A673 (cell line): Measurements from ENCODE around the gene NOX3. TPM values are rescaled to one million over a fixed set of nuclear protein-coding genes. Genes with fewer than 3 reads are reported as not detected.

Experiments used
- BruUV-seq: library from RNA; stranded (reverse); fragments of 400-500 nt; replicated peaks from 2 replicates; lab custom pipeline; 2021; lab: Mats Ljungman, UMichigan
- CTCF ChIA-PET: fragments of 300-600 bp; sonication (Branson Sonifier 250); formaldehyde crosslinking; loops from one replicate; lab custom pipeline; 2022; ENCODE audit warnings: antibody characterized with exemption; lab: Charles Lee
- POLR2A ChIA-PET: fragments of 300-600 bp; sonication (Branson Sonifier 250); formaldehyde crosslinking; loops from one replicate; lab custom pipeline; 2022; ENCODE audit warnings: antibody characterized with exemption; ENCODE audit not compliant: low non-redundant PET; lab: Charles Lee
- DNase-seq: peaks from one replicate; pipeline ENCODE4 v3.0.0-alpha.2; 2015; ENCODE audit warnings: low spot score
- H3K27ac ChIP-seq: fragments of 200-600 bp; sonication (generic); 2 replicates; pipeline ENCODE4 v1.5.1; 2016; ENCODE audit warnings: mixed run types, low read depth, mild to moderate bottlenecking, mixed read lengths, antibody characterized with exemption, low read length; ENCODE audit not compliant: poor library complexity, severe bottlenecking
- H3K27me3 ChIP-seq: fragments of 200-600 bp; sonication (generic); replicated peaks from 2 replicates; pipeline ENCODE4 v1.6.1; 2017; ENCODE audit warnings: mixed run types, low read depth, mild to moderate bottlenecking, mixed read lengths, antibody characterized with exemption, low read length; ENCODE audit not compliant: insufficient read depth, poor library complexity
- H3K36me3 ChIP-seq: fragments of 200-600 bp; sonication (generic); 2 replicates; pipeline ENCODE4 v1.6.1; 2016; ENCODE audit warnings: mixed run types, mild to moderate bottlenecking, mixed read lengths, antibody characterized with exemption, low read length; ENCODE audit not compliant: insufficient read depth, poor library complexity, severe bottlenecking
- H3K4me1 ChIP-seq: fragments of 200-600 bp; sonication (generic); 2 replicates; pipeline ENCODE4 v1.6.1; 2017; ENCODE audit warnings: mixed run types, mild to moderate bottlenecking, mixed read lengths, antibody characterized with exemption, low read length; ENCODE audit not compliant: insufficient read depth, poor library complexity, severe bottlenecking
- H3K4me3 ChIP-seq: fragments of 200-600 bp; sonication (generic); 2 replicates; pipeline ENCODE4 v1.5.1; 2016; ENCODE audit warnings: low read depth, mixed run types, mild to moderate bottlenecking, mixed read lengths, low read length; ENCODE audit not compliant: poor library complexity, severe bottlenecking
- H3K9me3 ChIP-seq: fragments of 200-600 bp; sonication (generic); 2 replicates; pipeline ENCODE4 v1.6.1; 2016; ENCODE audit warnings: mixed run types, low read depth, mild to moderate bottlenecking, mixed read lengths, antibody characterized with exemption, low read length; ENCODE audit not compliant: poor library complexity, severe bottlenecking
- CTCF ChIP-seq: fragments of 300-800, 200-600 bp; sonication (generic); conservative IDR thresholded peaks from 2 replicates; pipeline ENCODE4 v1.5.1; 2017; ENCODE audit warnings: low read depth, mild to moderate bottlenecking, antibody characterized with exemption, low read length, moderate library complexity, mixed read lengths
- EZH2 ChIP-seq: fragments of 200-600 bp; sonication (generic); IDR thresholded peaks from 2 replicates; pipeline ENCODE4 v1.6.1; 2017; ENCODE audit warnings: borderline replicate concordance, low read depth, mild to moderate bottlenecking, mixed read lengths, antibody characterized with exemption, low read length; ENCODE audit not compliant: poor library complexity, severe bottlenecking
- intact Hi-C: fragments of 100-400 bp; cut with micrococcal nuclease; formaldehyde crosslinking; loops from one replicate; pipeline ENCODE4 v1.10.0; 2022; ENCODE audit not compliant: unreplicated experiment
- total RNA-seq: library from RNA; stranded (reverse); gene quantifications from 2 replicates; pipeline ENCODE4 v1.2.3, GENCODE V29; 2021

NOX3 gene
- total RNA-seq, 1 experiment from 2014 or later = not detected

GRCh38 chr6:155434096-155434495, 21.5 kb downstream of the NOX3 start:
- BruUV-seq = no TSS peak
- DNase-seq = no peak
- ChIA-PET POLR2A (no interaction called here), CTCF (no interaction called here)
- no peak for TF ChIP-seq EZH2
- TF ChIP-seq CTCF = no peak
- Histone ChIP-seq H3K27me3 (no peaks in the 10 kb centered on the region), H3K36me3 (no peaks in the 10 kb centered on the region), H3K4me3 (no peak overlapping the region), H3K4me1 (peaks cover 16% of the 10 kb centered on the region), H3K27ac (no peak overlapping the region), H3K9me3 (no peaks in the 10 kb centered on the region)
- intact Hi-C loops = no loop called here

GRCh38 chr6:155432293-155432692, 23.3 kb downstream of the NOX3 start:
- intact Hi-C loops = no loop called here
- Histone ChIP-seq H3K9me3 (no peaks in the 10 kb centered on the region), H3K36me3 (no peaks in the 10 kb centered on the region), H3K4me3 (no peak overlapping the region), H3K4me1 (peaks cover 6% of the 10 kb centered on the region), H3K27ac (no peak overlapping the region), H3K27me3 (no peaks in the 10 kb centered on the region)
- no peak for TF ChIP-seq EZH2
- no peak for TF ChIP-seq CTCF
- CTCF ChIA-PET = interaction anchor here (0.7 kb wide), 1 partner anchor 114 kb away, joined by 4 read pairs; no protein-coding TSS in a partner anchor
- no TSS peak for BruUV-seq
- DNase-seq = no peak
- POLR2A ChIA-PET = no interaction called here

GRCh38 chr6:155429321-155429893, 26.2 kb downstream of the NOX3 start:
- Histone ChIP-seq H3K36me3 (no peaks in the 10 kb centered on the region), H3K27me3 (no peaks in the 10 kb centered on the region), H3K9me3 (no peaks in the 10 kb centered on the region), H3K4me1 (peaks cover 1% of the 10 kb centered on the region), H3K4me3 (no peak overlapping the region), H3K27ac (no peak overlapping the region)
- intact Hi-C loops = no loop called here
- DNase-seq = no peak
- ChIA-PET POLR2A (no interaction called here), CTCF (no interaction called here)
- no TSS peak for BruUV-seq
- TF ChIP-seq EZH2 = no peak
- no peak for TF ChIP-seq CTCF
